ENCODE measurements around the gene SOX14. TPM values are rescaled to one million over a fixed set of nuclear protein-coding genes. Genes with fewer than 3 reads are reported as not detected.

Gene SOX14
- total RNA-seq, 3 donors from 2014 or later: not detected

GRCh38 chr3:137809509-137809908, 45.4 kb downstream of the SOX14 start:
- no peak for DNase-seq
- Histone ChIP-seq H3K36me3 (ENCODE audit: low read depth) (no peaks in the 10 kb centered on the region), H3K4me3 (no peak overlapping the region), H3K4me1 (ENCODE audit: low read depth) (no peaks in the 10 kb centered on the region), H3K9me3 (no peaks in the 10 kb centered on the region)
- intact Hi-C loops (cut with DNase I, micrococcal nuclease): no loop called here
- no peak for ATAC-seq
- no peak for TF ChIP-seq CTCF (IDR thresholded peaks at IDR 0.05)

GRCh38 chr3:137812023-137812422, 47.9 kb downstream of the SOX14 start:
- no peak overlapping the region for H3K4me3 ChIP-seq
- intact Hi-C loops (cut with DNase I, micrococcal nuclease): no loop called here
- no peak for TF ChIP-seq CTCF (IDR thresholded peaks at IDR 0.05)
- H3K36me3 ChIP-seq (ENCODE audit: low read depth): no peaks in the 10 kb centered on the region
- no peaks in the 10 kb centered on the region for H3K4me1 ChIP-seq (ENCODE audit: low read depth)
- H3K9me3 ChIP-seq: no peaks in the 10 kb centered on the region
- ATAC-seq (no peak), DNase-seq (no peak)

- TF ChIP-seq CTCF (IDR thresholded peaks at IDR 0.05): no peak
- intact Hi-C loops (cut with DNase I, micrococcal nuclease): no loop called here
- H3K9me3 ChIP-seq: no peaks in the 10 kb centered on the region
- ATAC-seq (no peak), DNase-seq (no peak)
- H3K4me1 ChIP-seq (ENCODE audit: low read depth): no peaks in the 10 kb centered on the region
- no peaks in the 10 kb centered on the region for H3K36me3 ChIP-seq (ENCODE audit: low read depth)
- no peak overlapping the region for H3K4me3 ChIP-seq
Observed at GRCh38 chr3:137815251-137815650, 51.1 kb downstream of the SOX14 start.

Other genes with a start within 250 kb of the SOX14 start
- not detected for gene CLDN18, start 245.8 kb downstream of the SOX14 start, total RNA-seq